ENCODE data around the gene BLOC1S1. TPM values are rescaled to one million over a fixed set of nuclear protein-coding genes. Genes with fewer than 3 reads are reported as not detected.

BLOC1S1 gene
- total RNA-seq, 1 experiment from 2014 or later = 85.5 TPM

GRCh38 chr12:55728939-55729818 is 13.3 kb downstream of the BLOC1S1 start, which contains the start of gene CD63:
Gene CD63, minus strand, starts transcription at chr12:55729009. Its CDS starts 668 bp downstream, at chr12:55728341.
- no peaks in the 10 kb centered on the region for H4K20me1 ChIP-seq (ENCODE audit: insufficient read depth)
- RAD21 ChIA-PET (ENCODE audit: low non-redundant PET in 1 of 2, low total read pairs in 2 of 2, uncharacterized antibody in 2 of 2, unreplicated experiment in 2 of 2) = interaction anchor here (0.5 to 1.8 kb wide), 3 partner anchors 9 to 52 kb away, joined by 3 to 7 read pairs (median 4); partner anchors contain the start of gene RDH5 (in 1 of the 2)
- H3K4me1 ChIP-seq (ENCODE audit: control insufficient read depth in 1 of 2, insufficient read depth in 2 of 2, low read length in 2 of 2) = peaks cover 19 to 55% of the 10 kb centered on the region in 2 experiments
- H3K9ac ChIP-seq (ENCODE audit: low read length) = peak within 1 kb of the TSS; percentile 93
- ATAC-seq (peak; percentile 83), DNase-seq (ENCODE audit: low read depth, low spot score) (peak; percentile 68)
- peak within 1 kb of the TSS; percentile 95 for H3K4me2 ChIP-seq (ENCODE audit: low read length)
- no peaks in the 10 kb centered on the region for H3K9me3 ChIP-seq (ENCODE audit: control insufficient read depth in 1 of 2, insufficient read depth in 1 of 2, low read depth in 1 of 2, low read length in 2 of 2)
- H3K36me3 ChIP-seq (ENCODE audit: control insufficient read depth in 1 of 2, insufficient read depth in 2 of 2, low read length in 2 of 2) = peaks cover 7 to 27% of the 10 kb centered on the region in 2 experiments; a peak in 3 of 4 replicates
- H3K9me2 ChIP-seq (ENCODE audit: insufficient read depth) = no peaks in the 10 kb centered on the region
- H3K27me3 ChIP-seq (ENCODE audit: insufficient read depth, low read length) = no peaks in the 10 kb centered on the region
- no peak within 1 kb of the TSS for H2AFZ ChIP-seq (ENCODE audit: low read depth, low read length, poor library complexity, severe bottlenecking)
- peak within 1 kb of the TSS; percentile 94 for H3K27ac ChIP-seq (ENCODE audit: low read depth, low read length)
- TF ChIP-seq POLR2AphosphoS5 (IDR thresholded peaks at IDR 0.05; ENCODE audit: low read depth, low read length) (peak; percentile 63; the same call in 1 of the 2 replicates), ZFX (IDR thresholded peaks at IDR 0.05) (peak; percentile 53; the same call in 1 of the 2 replicates), YY1 (IDR thresholded peaks at IDR 0.05; ENCODE audit: extremely low read depth, insufficient replicate concordance, low read depth, low read length) (peak; percentile 33), SRF (IDR thresholded peaks at IDR 0.05; ENCODE audit: low read depth) (no peak), FOSL1 (IDR thresholded peaks at IDR 0.05; ENCODE audit: low read depth) (no peak), ATF3 (IDR thresholded peaks at IDR 0.05) (no peak), RAD21 (IDR thresholded peaks at IDR 0.05; ENCODE audit: low read depth) (no peak), SP1 (IDR thresholded peaks at IDR 0.05; ENCODE audit: low read depth) (no peak)
- TF ChIP-seq, protein P1, sequence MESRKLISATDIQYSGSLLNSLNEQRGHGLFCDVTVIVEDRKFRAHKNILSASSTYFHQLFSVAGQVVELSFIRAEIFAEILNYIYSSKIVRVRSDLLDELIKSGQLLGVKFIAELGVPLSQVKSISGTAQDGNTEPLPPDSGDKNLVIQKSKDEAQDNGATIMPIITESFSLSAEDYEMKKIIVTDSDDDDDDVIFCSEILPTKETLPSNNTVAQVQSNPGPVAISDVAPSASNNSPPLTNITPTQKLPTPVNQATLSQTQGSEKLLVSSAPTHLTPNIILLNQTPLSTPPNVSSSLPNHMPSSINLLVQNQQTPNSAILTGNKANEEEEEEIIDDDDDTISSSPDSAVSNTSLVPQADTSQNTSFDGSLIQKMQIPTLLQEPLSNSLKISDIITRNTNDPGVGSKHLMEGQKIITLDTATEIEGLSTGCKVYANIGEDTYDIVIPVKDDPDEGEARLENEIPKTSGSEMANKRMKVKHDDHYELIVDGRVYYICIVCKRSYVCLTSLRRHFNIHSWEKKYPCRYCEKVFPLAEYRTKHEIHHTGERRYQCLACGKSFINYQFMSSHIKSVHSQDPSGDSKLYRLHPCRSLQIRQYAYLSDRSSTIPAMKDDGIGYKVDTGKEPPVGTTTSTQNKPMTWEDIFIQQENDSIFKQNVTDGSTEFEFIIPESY (IDR thresholded peaks at IDR 0.05; ENCODE audit: extremely low read depth, insufficient replicate concordance, low read length) = peak; percentile 41
- H3K79me2 ChIP-seq (ENCODE audit: insufficient read depth, low read length) = peaks cover 22% of the 10 kb centered on the region
- CTCF ChIA-PET = interaction anchor here (0.8 to 1.9 kb wide), 8 partner anchors 9 to 460 kb away, joined by 3 to 48 read pairs (median 6); partner anchors contain the start of genes RDH5 and SMARCC2
- peak within 1 kb of the TSS; percentile 88 to 96 for H3K4me3 ChIP-seq (replicated peaks in 1 of 2; ENCODE audit: low read depth in 1 of 2, low read length in 2 of 2)
- no TSS peak for BruUV-seq (replicated peaks)
- POLR2A ChIA-PET = interaction anchor here (0.7 to 2.3 kb wide), 9 partner anchors 9 to 945 kb away, joined by 3 to 24 read pairs (median 4); partner anchors contain the start of genes BLOC1S1, DNAJC14, ORMDL2 and RDH5
- intact Hi-C loops (cut with micrococcal nuclease) = no loop called here
